RWPE2 (cell line): ENCODE data around the gene CAMK2G.

Source experiments
- ATAC-seq: fragments of 200-7000 bp; cut with Tn5 transposase; 3 replicates; pipeline ENCODE4 v1.9.1; 2021; ENCODE audit warnings: low read depth
- DNase-seq: peaks from one replicate; pipeline ENCODE4 v3.0.0-alpha.2; 2020; ENCODE audit warnings: low spot score
- H3K27ac ChIP-seq: fragments of 450-650 bp; 2 replicates; pipeline ENCODE4 v1.5.1; 2017; ENCODE audit warnings: mild to moderate bottlenecking; ENCODE audit not compliant: poor library complexity, severe bottlenecking
- H3K27me3 ChIP-seq: fragments of 250-450 bp; sonication (Bioruptor Pico); 2 replicates; pipeline ENCODE4 v1.5.1; 2021; ENCODE audit warnings: mild to moderate bottlenecking, moderate library complexity; ENCODE audit not compliant: insufficient read depth, poor library complexity, severe bottlenecking
- H3K36me3 ChIP-seq: fragments of 250-450 bp; sonication (Bioruptor Pico); 2 replicates; pipeline ENCODE4 v1.5.1; 2020; ENCODE audit warnings: low read depth, mild to moderate bottlenecking, moderate library complexity
- H3K4me1 ChIP-seq: fragments of 250-450 bp; sonication (Bioruptor Pico); 2 replicates; pipeline ENCODE4 v1.5.1; 2021; ENCODE audit warnings: mild to moderate bottlenecking, moderate library complexity; ENCODE audit not compliant: insufficient read depth, poor library complexity, severe bottlenecking
- H3K4me3 ChIP-seq: fragments of 250-450 bp; sonication (Bioruptor Pico); 2 replicates; pipeline ENCODE4 v1.5.1; 2021; ENCODE audit warnings: mild to moderate bottlenecking, moderate library complexity; ENCODE audit not compliant: severe bottlenecking
- H3K9me3 ChIP-seq: fragments of 250-450 bp; sonication (Bioruptor Pico); 2 replicates; pipeline ENCODE4 v1.5.1; 2021; ENCODE audit warnings: mild to moderate bottlenecking, moderate library complexity; ENCODE audit not compliant: severe bottlenecking
- TF ChIP-seq, protein P1 (sequence below): fragments of 450-650 bp; IDR thresholded peaks from one replicate; pipeline ENCODE4 v1.5.1; 2017; ENCODE audit warnings: mild to moderate bottlenecking, moderate library complexity; ENCODE audit not compliant: poor library complexity, severe bottlenecking

Gene CAMK2G

DNA sequence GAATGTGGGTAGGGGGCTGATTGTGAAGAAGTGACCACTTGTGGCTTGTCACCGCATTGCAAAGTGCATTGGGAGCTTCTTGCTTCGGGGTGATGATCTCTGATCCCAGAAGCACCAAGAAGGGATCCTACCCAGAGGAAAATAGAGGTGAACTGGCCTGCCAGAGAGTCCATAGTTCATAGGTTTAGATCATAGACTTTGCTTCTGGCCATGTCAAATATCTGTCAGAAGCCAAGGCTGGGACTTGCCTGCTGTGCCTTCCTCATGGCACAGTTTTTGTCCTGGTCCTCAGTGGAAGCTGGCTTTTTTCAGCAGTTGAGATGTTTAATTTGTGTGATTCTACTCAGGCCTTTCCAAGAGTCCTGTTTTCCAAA is 87.9 kb downstream of the CAMK2G start:
- no peaks in the 10 kb centered on the region for H3K9me3 ChIP-seq
- H3K27me3 ChIP-seq = no peaks in the 10 kb centered on the region
- peaks cover 25% of the 10 kb centered on the region for H3K36me3 ChIP-seq
- H3K4me1 ChIP-seq = peaks cover 4% of the 10 kb centered on the region
- no peak for DNase-seq
- peak overlapping the region; percentile 48 for H3K27ac ChIP-seq
- TF ChIP-seq, protein P1, sequence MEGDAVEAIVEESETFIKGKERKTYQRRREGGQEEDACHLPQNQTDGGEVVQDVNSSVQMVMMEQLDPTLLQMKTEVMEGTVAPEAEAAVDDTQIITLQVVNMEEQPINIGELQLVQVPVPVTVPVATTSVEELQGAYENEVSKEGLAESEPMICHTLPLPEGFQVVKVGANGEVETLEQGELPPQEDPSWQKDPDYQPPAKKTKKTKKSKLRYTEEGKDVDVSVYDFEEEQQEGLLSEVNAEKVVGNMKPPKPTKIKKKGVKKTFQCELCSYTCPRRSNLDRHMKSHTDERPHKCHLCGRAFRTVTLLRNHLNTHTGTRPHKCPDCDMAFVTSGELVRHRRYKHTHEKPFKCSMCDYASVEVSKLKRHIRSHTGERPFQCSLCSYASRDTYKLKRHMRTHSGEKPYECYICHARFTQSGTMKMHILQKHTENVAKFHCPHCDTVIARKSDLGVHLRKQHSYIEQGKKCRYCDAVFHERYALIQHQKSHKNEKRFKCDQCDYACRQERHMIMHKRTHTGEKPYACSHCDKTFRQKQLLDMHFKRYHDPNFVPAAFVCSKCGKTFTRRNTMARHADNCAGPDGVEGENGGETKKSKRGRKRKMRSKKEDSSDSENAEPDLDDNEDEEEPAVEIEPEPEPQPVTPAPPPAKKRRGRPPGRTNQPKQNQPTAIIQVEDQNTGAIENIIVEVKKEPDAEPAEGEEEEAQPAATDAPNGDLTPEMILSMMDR = no peak
- ATAC-seq = no peak
- peak overlapping the region; percentile 45 for H3K4me3 ChIP-seq

DNA sequence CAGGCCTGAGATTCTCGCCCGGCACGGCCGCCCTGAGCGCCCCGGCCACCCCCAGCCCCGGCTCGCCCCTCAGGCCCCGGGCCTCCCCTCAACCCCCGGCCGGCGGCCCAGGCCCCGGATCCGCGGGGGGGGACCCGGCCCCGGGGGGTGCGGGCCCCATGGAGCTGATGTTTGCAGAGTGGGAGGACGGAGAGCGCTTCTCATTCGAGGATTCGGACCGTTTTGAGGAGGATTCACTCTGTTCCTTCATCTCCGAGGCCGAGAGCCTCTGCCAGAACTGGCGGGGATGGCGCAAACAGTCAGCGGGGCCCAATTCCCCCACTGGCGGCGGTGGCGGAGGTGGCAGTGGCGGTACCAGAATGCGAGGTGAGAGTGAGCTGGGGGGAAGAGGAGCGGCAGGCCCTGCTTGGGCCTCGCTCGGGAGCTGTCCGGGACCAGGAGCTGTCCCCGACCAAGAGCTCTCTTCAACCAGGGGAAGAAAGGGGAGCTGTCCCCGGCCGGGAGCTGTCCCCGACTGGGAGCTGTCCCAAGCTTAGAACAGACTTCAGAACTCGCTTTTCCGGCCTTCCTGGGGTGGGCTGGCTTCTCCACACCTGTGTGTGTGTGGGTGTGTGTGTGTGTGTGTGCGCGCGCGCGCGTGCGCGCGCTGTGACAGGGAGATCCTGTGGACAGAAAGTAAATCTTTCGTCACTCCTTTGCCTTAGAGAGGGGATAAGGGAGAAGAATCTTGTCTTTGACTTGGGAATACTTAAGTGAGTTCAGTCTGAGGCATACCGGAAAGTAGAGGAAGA is 88.4 kb downstream of the CAMK2G start:
- peak; percentile 1; the same call in 1 of the 3 replicates for ATAC-seq
- Histone ChIP-seq H3K27me3 (no peaks in the 10 kb centered on the region), H3K27ac (peak overlapping the region; percentile 48), H3K4me3 (peak overlapping the region; percentile 45), H3K9me3 (no peaks in the 10 kb centered on the region), H3K36me3 (peaks cover 19% of the 10 kb centered on the region), H3K4me1 (peaks cover 4% of the 10 kb centered on the region)
- DNase-seq = no peak
- TF ChIP-seq, protein P1 = no peak

DNA sequence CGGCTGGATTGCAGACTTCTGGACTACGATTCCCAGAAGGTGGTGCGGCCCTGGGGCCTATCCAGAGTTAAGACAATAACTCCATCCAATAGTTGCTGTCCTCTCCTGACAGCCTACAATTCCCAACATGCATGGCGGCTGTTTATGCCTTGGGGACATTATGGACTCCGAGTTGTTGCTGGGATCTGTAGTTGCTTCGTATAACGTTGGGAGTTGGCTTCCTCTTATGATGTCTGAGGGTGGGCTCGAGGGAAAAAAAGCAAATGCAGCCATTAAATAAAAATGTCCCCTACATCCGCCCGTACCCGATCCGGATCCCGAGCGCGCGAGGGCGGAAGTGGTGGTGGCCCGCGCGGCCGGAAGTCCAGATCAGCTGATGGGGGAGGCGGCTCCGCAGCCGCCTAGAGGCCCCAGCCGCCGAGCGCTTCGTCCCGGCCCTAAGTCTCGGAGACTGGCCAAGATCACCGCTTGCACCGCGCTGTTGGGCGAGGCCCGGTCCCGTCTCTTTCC is 89.1 kb downstream of the CAMK2G start, which contains the start of gene ZSWIM8:
Gene ZSWIM8, plus strand, starts transcription at position 396 of the 510 bp plus-strand sequence. CDS start 273 bp downstream, outside the sequence.
- DNase-seq (peak; percentile 88), ATAC-seq (peak; percentile 92)
- Histone ChIP-seq H3K27ac (peak within 1 kb of the TSS; percentile 48), H3K9me3 (no peaks in the 10 kb centered on the region), H3K4me1 (peaks cover 8% of the 10 kb centered on the region), H3K27me3 (no peaks in the 10 kb centered on the region), H3K4me3 (peak within 1 kb of the TSS; percentile 45), H3K36me3 (peaks cover 19% of the 10 kb centered on the region)
- TF ChIP-seq, protein P1 = no peak

DNA sequence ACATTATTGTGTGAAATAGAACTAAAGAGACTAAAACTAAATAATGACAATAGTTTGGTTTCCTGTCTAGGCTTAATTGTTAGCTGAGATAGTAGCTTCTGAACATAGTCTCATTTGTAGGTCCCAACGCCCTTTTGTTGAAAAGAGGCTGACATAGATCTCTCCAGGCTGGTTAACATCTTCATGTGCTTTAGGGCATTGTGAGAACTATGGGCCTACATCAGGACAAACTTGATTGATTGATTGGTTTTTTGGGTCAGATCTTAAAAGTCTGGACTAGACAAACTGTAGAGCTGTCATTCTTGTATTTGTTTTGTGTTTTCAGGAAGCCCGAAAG is 91.6 kb downstream of the CAMK2G start:
- Histone ChIP-seq H3K9me3 (no peaks in the 10 kb centered on the region), H3K4me3 (peak overlapping the region; percentile 73), H3K27me3 (no peaks in the 10 kb centered on the region), H3K36me3 (peaks cover 37% of the 10 kb centered on the region), H3K4me1 (peaks cover 8% of the 10 kb centered on the region), H3K27ac (peak overlapping the region; percentile 62)
- DNase-seq (no peak), ATAC-seq (no peak)
- TF ChIP-seq, protein P1 = no peak
